Loucy (cell line): Measurements from ENCODE around the gene MGMT.

Source experiments
- EZH2phosphoT487 ChIP-seq: fragments of 200-600 bp; IDR thresholded peaks from 2 replicates; pipeline ENCODE4 v1.6.1; 2018; ENCODE audit warnings: antibody characterized with exemption, mild to moderate bottlenecking, moderate library complexity, borderline replicate concordance
- TF ChIP-seq, protein P1 (sequence below): fragments of 200-600 bp; sonication (generic); conservative IDR thresholded peaks from 2 replicates; pipeline ENCODE4 v1.5.1; 2014; ENCODE audit warnings: mild to moderate bottlenecking, antibody characterized with exemption, low read length

DNA sequence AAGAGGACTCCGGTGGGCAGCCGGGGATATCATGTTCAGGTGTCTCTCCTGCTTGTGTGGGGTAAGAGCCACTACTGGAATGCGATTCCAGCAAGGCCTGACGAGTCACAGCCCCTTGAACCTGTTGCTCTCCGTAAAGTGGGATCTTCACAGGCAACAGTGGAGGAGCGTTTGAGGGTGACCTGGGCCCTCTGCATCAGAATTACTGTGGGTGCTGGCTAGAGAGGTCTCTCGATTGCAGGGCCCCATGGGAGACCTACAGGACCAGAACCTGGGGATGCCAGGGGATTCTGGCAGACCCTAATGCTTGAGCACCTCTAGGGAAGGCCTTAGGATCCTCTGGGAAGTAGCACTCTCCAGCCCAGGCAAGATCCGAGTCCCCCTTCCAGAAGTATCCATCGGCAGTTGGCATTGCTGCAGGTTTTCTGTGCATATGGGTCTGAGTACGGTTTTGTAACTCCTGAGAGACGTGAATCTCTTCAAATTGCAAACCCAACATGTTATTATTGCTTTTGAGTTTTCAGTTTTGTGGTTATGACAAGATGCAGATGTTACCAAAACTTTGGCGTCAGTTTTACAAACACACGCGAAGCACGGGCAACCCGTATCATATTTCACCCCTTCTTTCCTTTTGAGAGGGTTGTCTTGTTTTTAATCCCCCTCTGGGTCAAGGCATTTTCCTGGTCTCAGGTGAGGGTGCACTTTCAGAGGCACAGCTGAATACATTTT lies 4.6 kb downstream of the MGMT start:
- TF ChIP-seq, protein P1, sequence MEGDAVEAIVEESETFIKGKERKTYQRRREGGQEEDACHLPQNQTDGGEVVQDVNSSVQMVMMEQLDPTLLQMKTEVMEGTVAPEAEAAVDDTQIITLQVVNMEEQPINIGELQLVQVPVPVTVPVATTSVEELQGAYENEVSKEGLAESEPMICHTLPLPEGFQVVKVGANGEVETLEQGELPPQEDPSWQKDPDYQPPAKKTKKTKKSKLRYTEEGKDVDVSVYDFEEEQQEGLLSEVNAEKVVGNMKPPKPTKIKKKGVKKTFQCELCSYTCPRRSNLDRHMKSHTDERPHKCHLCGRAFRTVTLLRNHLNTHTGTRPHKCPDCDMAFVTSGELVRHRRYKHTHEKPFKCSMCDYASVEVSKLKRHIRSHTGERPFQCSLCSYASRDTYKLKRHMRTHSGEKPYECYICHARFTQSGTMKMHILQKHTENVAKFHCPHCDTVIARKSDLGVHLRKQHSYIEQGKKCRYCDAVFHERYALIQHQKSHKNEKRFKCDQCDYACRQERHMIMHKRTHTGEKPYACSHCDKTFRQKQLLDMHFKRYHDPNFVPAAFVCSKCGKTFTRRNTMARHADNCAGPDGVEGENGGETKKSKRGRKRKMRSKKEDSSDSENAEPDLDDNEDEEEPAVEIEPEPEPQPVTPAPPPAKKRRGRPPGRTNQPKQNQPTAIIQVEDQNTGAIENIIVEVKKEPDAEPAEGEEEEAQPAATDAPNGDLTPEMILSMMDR = no peak
- TF ChIP-seq EZH2phosphoT487 = no peak
